ENCODE results near the gene NEURL1B.
"Not testable (repeated sequence)": the region's sequence is repeated elsewhere in the genome, so short reads cannot be mapped to it uniquely, and the experiment has no call there.

The NEURL1B gene

GRCh38 chr5:172600571-172600970 lies 40.5 kb upstream of the NEURL1B start:
- H3K4me1 ChIP-seq (ENCODE audit: insufficient read depth, low read length), result peaks cover 15% of the 10 kb centered on the region
- H2AFZ ChIP-seq (ENCODE audit: low read depth, low read length), result no peak overlapping the region
- H3K4me3 ChIP-seq (ENCODE audit: low read length), result no peak overlapping the region
- H3K36me3 ChIP-seq (ENCODE audit: insufficient read depth, low read length), result no peaks in the 10 kb centered on the region
- H3K27me3 ChIP-seq (ENCODE audit: insufficient read depth, low read length), result no peaks in the 10 kb centered on the region
- peaks cover 2% of the 10 kb centered on the region for H3K9me3 ChIP-seq (ENCODE audit: low read length)

GRCh38 chr5:172601576-172601975 lies 39.5 kb upstream of the NEURL1B start:
- H3K4me3 ChIP-seq (ENCODE audit: low read length); H3K9me3 ChIP-seq (ENCODE audit: low read length); H3K36me3 ChIP-seq (ENCODE audit: insufficient read depth, low read length); H3K27me3 ChIP-seq (ENCODE audit: insufficient read depth, low read length); H2AFZ ChIP-seq (ENCODE audit: low read depth, low read length): not testable (repeated sequence)
- peaks cover 15% of the 10 kb centered on the region for H3K4me1 ChIP-seq (ENCODE audit: insufficient read depth, low read length)

GRCh38 chr5:172602783-172603231 lies 38.3 kb upstream of the NEURL1B start:
- Histone ChIP-seq H3K27me3 (ENCODE audit: insufficient read depth, low read length) (no peaks in the 10 kb centered on the region), H3K4me1 (ENCODE audit: insufficient read depth, low read length) (peaks cover 15% of the 10 kb centered on the region), H2AFZ (ENCODE audit: low read depth, low read length) (peak overlapping the region; percentile 67), H3K9me3 (ENCODE audit: low read length) (peaks cover 2% of the 10 kb centered on the region), H3K36me3 (ENCODE audit: insufficient read depth, low read length) (no peaks in the 10 kb centered on the region), H3K4me3 (ENCODE audit: low read length) (no peak overlapping the region)

GRCh38 chr5:172603251-172603806 lies 37.7 kb upstream of the NEURL1B start:
- no peak overlapping the region for H3K4me3 ChIP-seq (ENCODE audit: low read length)
- peak overlapping the region; percentile 67 for H2AFZ ChIP-seq (ENCODE audit: low read depth, low read length)
- H3K9me3 ChIP-seq (ENCODE audit: low read length), result peaks cover 2% of the 10 kb centered on the region
- H3K36me3 ChIP-seq (ENCODE audit: insufficient read depth, low read length), result no peaks in the 10 kb centered on the region
- H3K27me3 ChIP-seq (ENCODE audit: insufficient read depth, low read length), result no peaks in the 10 kb centered on the region
- peaks cover 15% of the 10 kb centered on the region for H3K4me1 ChIP-seq (ENCODE audit: insufficient read depth, low read length)

- no peak overlapping the region for H3K4me3 ChIP-seq (ENCODE audit: low read length)
- peaks cover 15% of the 10 kb centered on the region for H3K4me1 ChIP-seq (ENCODE audit: insufficient read depth, low read length)
- H3K9me3 ChIP-seq (ENCODE audit: low read length), result peaks cover 2% of the 10 kb centered on the region
- H2AFZ ChIP-seq (ENCODE audit: low read depth, low read length), result no peak overlapping the region
- no peaks in the 10 kb centered on the region for H3K36me3 ChIP-seq (ENCODE audit: insufficient read depth, low read length)
- no peaks in the 10 kb centered on the region for H3K27me3 ChIP-seq (ENCODE audit: insufficient read depth, low read length)
Observed at GRCh38 chr5:172605466-172605865, 35.6 kb upstream of the NEURL1B start.

GRCh38 chr5:172606156-172606785 lies 34.8 kb upstream of the NEURL1B start:
- H3K27me3 ChIP-seq (ENCODE audit: insufficient read depth, low read length), result no peaks in the 10 kb centered on the region
- H3K4me1 ChIP-seq (ENCODE audit: insufficient read depth, low read length), result peaks cover 15% of the 10 kb centered on the region
- no peaks in the 10 kb centered on the region for H3K36me3 ChIP-seq (ENCODE audit: insufficient read depth, low read length)
- H2AFZ ChIP-seq (ENCODE audit: low read depth, low read length), result no peak overlapping the region
- H3K4me3 ChIP-seq (ENCODE audit: low read length), result no peak overlapping the region
- H3K9me3 ChIP-seq (ENCODE audit: low read length), result peaks cover 2% of the 10 kb centered on the region

- no peaks in the 10 kb centered on the region for H3K36me3 ChIP-seq (ENCODE audit: insufficient read depth, low read length)
- H3K9me3 ChIP-seq (ENCODE audit: low read length), result peaks cover 2% of the 10 kb centered on the region
- no peak overlapping the region for H2AFZ ChIP-seq (ENCODE audit: low read depth, low read length)
- peaks cover 13% of the 10 kb centered on the region for H3K4me1 ChIP-seq (ENCODE audit: insufficient read depth, low read length)
- no peak overlapping the region for H3K4me3 ChIP-seq (ENCODE audit: low read length)
- no peaks in the 10 kb centered on the region for H3K27me3 ChIP-seq (ENCODE audit: insufficient read depth, low read length)
Observed at GRCh38 chr5:172607213-172607793, 33.8 kb upstream of the NEURL1B start.

- H3K27me3 ChIP-seq (ENCODE audit: insufficient read depth, low read length), result no peaks in the 10 kb centered on the region
- H3K36me3 ChIP-seq (ENCODE audit: insufficient read depth, low read length), result no peaks in the 10 kb centered on the region
- H3K9me3 ChIP-seq (ENCODE audit: low read length), result peaks cover 2% of the 10 kb centered on the region
- no peak overlapping the region for H2AFZ ChIP-seq (ENCODE audit: low read depth, low read length)
- H3K4me1 ChIP-seq (ENCODE audit: insufficient read depth, low read length), result no peaks in the 10 kb centered on the region
- no peak overlapping the region for H3K4me3 ChIP-seq (ENCODE audit: low read length)
Observed at GRCh38 chr5:172608773-172609172, 32.3 kb upstream of the NEURL1B start.

- H3K4me3 ChIP-seq (ENCODE audit: low read length), result no peak overlapping the region
Observed at GRCh38 chr5:172610643-172611042, 30.4 kb upstream of the NEURL1B start.

GRCh38 chr5:172611913-172612312 lies 29.1 kb upstream of the NEURL1B start:
- H3K27me3 ChIP-seq (ENCODE audit: insufficient read depth, low read length), result peaks cover 5% of the 10 kb centered on the region
- H2AFZ ChIP-seq (ENCODE audit: low read depth, low read length), result no peak overlapping the region
- no peaks in the 10 kb centered on the region for H3K9me3 ChIP-seq (ENCODE audit: low read length)
- H3K4me1 ChIP-seq (ENCODE audit: insufficient read depth, low read length), result no peaks in the 10 kb centered on the region
- no peak overlapping the region for H3K4me3 ChIP-seq (ENCODE audit: low read length)
- H3K36me3 ChIP-seq (ENCODE audit: insufficient read depth, low read length), result no peaks in the 10 kb centered on the region

More at GRCh38 chr5:172610643-172611042, 30.4 kb upstream of the NEURL1B start:
- Histone ChIP-seq H3K27me3 (ENCODE audit: insufficient read depth, low read length) (no peaks in the 10 kb centered on the region), H3K36me3 (ENCODE audit: insufficient read depth, low read length) (no peaks in the 10 kb centered on the region), H3K4me1 (ENCODE audit: insufficient read depth, low read length) (no peaks in the 10 kb centered on the region), H3K9me3 (ENCODE audit: low read length) (no peaks in the 10 kb centered on the region), H2AFZ (ENCODE audit: low read depth, low read length) (no peak overlapping the region)

- Histone ChIP-seq H3K36me3 (ENCODE audit: insufficient read depth, low read length) (no peaks in the 10 kb centered on the region), H3K4me1 (ENCODE audit: insufficient read depth, low read length) (no peaks in the 10 kb centered on the region), H3K4me3 (ENCODE audit: low read length) (no peak overlapping the region), H2AFZ (ENCODE audit: low read depth, low read length) (no peak overlapping the region), H3K27me3 (ENCODE audit: insufficient read depth, low read length) (peaks cover 5% of the 10 kb centered on the region), H3K9me3 (ENCODE audit: low read length) (no peaks in the 10 kb centered on the region)
Observed at GRCh38 chr5:172612771-172613170, 28.3 kb upstream of the NEURL1B start.

- Histone ChIP-seq H3K27me3 (ENCODE audit: insufficient read depth, low read length) (peaks cover 12% of the 10 kb centered on the region), H3K4me1 (ENCODE audit: insufficient read depth, low read length) (no peaks in the 10 kb centered on the region), H3K4me3 (ENCODE audit: low read length) (no peak overlapping the region), H3K36me3 (ENCODE audit: insufficient read depth, low read length) (no peaks in the 10 kb centered on the region), H2AFZ (ENCODE audit: low read depth, low read length) (no peak overlapping the region), H3K9me3 (ENCODE audit: low read length) (no peaks in the 10 kb centered on the region)
Observed at GRCh38 chr5:172616136-172616535, 24.9 kb upstream of the NEURL1B start.

- Histone ChIP-seq H3K27me3 (ENCODE audit: insufficient read depth, low read length) (peaks cover 12% of the 10 kb centered on the region), H3K36me3 (ENCODE audit: insufficient read depth, low read length) (no peaks in the 10 kb centered on the region), H3K9me3 (ENCODE audit: low read length) (no peaks in the 10 kb centered on the region), H2AFZ (ENCODE audit: low read depth, low read length) (no peak overlapping the region), H3K4me1 (ENCODE audit: insufficient read depth, low read length) (no peaks in the 10 kb centered on the region), H3K4me3 (ENCODE audit: low read length) (no peak overlapping the region)
Observed at GRCh38 chr5:172616730-172617129, 24.3 kb upstream of the NEURL1B start.
